HCT116 (cell line): ENCODE measurements around the gene SPACA4. TPM values are rescaled to one million over a fixed set of nuclear protein-coding genes. Genes with fewer than 3 reads are reported as not detected.

Experiments used
- ATAC-seq: fragments of 200-7000 bp; cut with Tn5 transposase; 2 replicates; pipeline ENCODE4 v1.9.1; 2020; ENCODE audit warnings: mild to moderate bottlenecking, moderate library complexity
- BruUV-seq: library from RNA; stranded (reverse); fragments of 400-500 nt; replicated peaks from 2 replicates; lab custom pipeline; 2021; lab: Mats Ljungman, UMichigan
- CTCF ChIA-PET: fragments of 300-600 bp; sonication (Branson Sonifier 250); formaldehyde crosslinking; loops from one replicate; lab custom pipeline; 2021; ENCODE audit warnings: antibody characterized with exemption; lab: Charles Lee
- POLR2A ChIA-PET: fragments of 300-600, 350-600 bp; sonication (Branson Sonifier 250); formaldehyde crosslinking; loops from one replicate; lab custom pipeline; 2021; ENCODE audit warnings: antibody characterized with exemption; lab: Charles Lee
- RAD21 ChIA-PET, 2 experiments: fragments of 300-600 bp; sonication (Branson Sonifier 250); formaldehyde crosslinking; loops; one replicate each; lab custom pipeline; 2023; ENCODE audit warnings: low total read pairs in 2 of 2; ENCODE audit not compliant: uncharacterized antibody in 2 of 2, unreplicated experiment in 2 of 2, low non-redundant PET in 1 of 2; lab: Charles Lee
- DNase-seq: peaks from one replicate; pipeline ENCODE4 v3.0.0-alpha.2; 2010; ENCODE audit warnings: low read depth, low spot score
- H2AFZ ChIP-seq: fragments of 200-600 bp; shearing (Covaris generic), sonication (generic); 2 replicates; pipeline ENCODE4 v1.6.1; 2017; ENCODE audit warnings: low read depth, mixed run types, mixed read lengths, antibody characterized with exemption, low read length; ENCODE audit not compliant: poor library complexity, severe bottlenecking
- H3K27ac ChIP-seq: 2 replicates; pipeline ENCODE4 v1.5.1; 2012; ENCODE audit warnings: low read depth, low read length
- H3K27me3 ChIP-seq: fragments of 200-600 bp; sonication (generic); 2 replicates; pipeline ENCODE4 v1.6.1; 2016; ENCODE audit warnings: mixed run types, low read length, mixed read lengths; ENCODE audit not compliant: insufficient read depth
- H3K36me3 ChIP-seq, 2 experiments: fragments of 200-500 bp in 1 of 2; fragments of 200-600 bp in 1 of 2; sonication (Bioruptor generic) in 1 of 2; sonication (generic) in 1 of 2; 2 replicates each; pipeline versions ENCODE4 v1.5.1 to v1.6.1; 2014 to 2016; ENCODE audit warnings: low read length in 2 of 2, inconsistent platforms in 1 of 2, mixed read lengths in 1 of 2, mixed run types in 1 of 2; ENCODE audit not compliant: insufficient read depth in 2 of 2, control insufficient read depth in 1 of 2
- H3K4me1 ChIP-seq, 2 experiments: fragments of 200-600 bp in 1 of 2; sonication (generic) in 1 of 2; 2 replicates each; pipeline versions ENCODE4 v1.5.1 to v1.6.1; 2012 to 2017; ENCODE audit warnings: low read length in 2 of 2, inconsistent platforms in 1 of 2, mild to moderate bottlenecking in 1 of 2, mixed read lengths in 1 of 2, mixed run types in 1 of 2, moderate library complexity in 1 of 2; ENCODE audit not compliant: insufficient read depth in 2 of 2, control insufficient read depth in 1 of 2
- H3K4me2 ChIP-seq: fragments of 200-600 bp; sonication (generic); 2 replicates; pipeline ENCODE4 v1.6.1; 2017; ENCODE audit warnings: mixed run types, low read length, mixed read lengths
- H3K4me3 ChIP-seq, 2 experiments: fragments of 200-600 bp in 1 of 2; sonication (generic) in 1 of 2; replicated peaks in 1 of 2; 2 replicates each; pipeline ENCODE4 v1.5.1; 2011 to 2016; ENCODE audit warnings: low read length in 2 of 2, control low read depth in 1 of 2, low read depth in 1 of 2, mild to moderate bottlenecking in 1 of 2, mixed read lengths in 1 of 2, mixed run types in 1 of 2
- H3K79me2 ChIP-seq: fragments of 200-600 bp; sonication (generic); 2 replicates; pipeline ENCODE4 v1.6.1; 2017; ENCODE audit warnings: mild to moderate bottlenecking, mixed run types, low read length, moderate library complexity, mixed read lengths; ENCODE audit not compliant: insufficient read depth
- H3K9ac ChIP-seq: fragments of 200-600 bp; sonication (generic); 2 replicates; pipeline ENCODE4 v1.6.1; 2016; ENCODE audit warnings: low read length, mixed read lengths
- H3K9me2 ChIP-seq: fragments of 200-600 bp; sonication (generic), shearing (Covaris generic); 2 replicates; pipeline ENCODE4 v1.6.1; 2017; ENCODE audit warnings: mixed run types, mild to moderate bottlenecking, moderate library complexity; ENCODE audit not compliant: insufficient read depth
- H3K9me3 ChIP-seq, 2 experiments: fragments of 200-500 bp in 1 of 2; fragments of 200-600 bp in 1 of 2; sonication (Bioruptor generic) in 1 of 2; sonication (generic) in 1 of 2; 2 replicates each; pipeline ENCODE4 v1.6.1; 2014 to 2017; ENCODE audit warnings: low read length in 2 of 2, mixed read lengths in 2 of 2, inconsistent platforms in 1 of 2, low read depth in 1 of 2, mild to moderate bottlenecking in 1 of 2, mixed run types in 1 of 2, moderate library complexity in 1 of 2; ENCODE audit not compliant: control insufficient read depth in 1 of 2, insufficient read depth in 1 of 2
- H4K20me1 ChIP-seq: fragments of 200-600 bp; sonication (generic), shearing (Covaris generic); 2 replicates; pipeline ENCODE4 v1.6.1; 2017; ENCODE audit warnings: mixed run types, mild to moderate bottlenecking, moderate library complexity; ENCODE audit not compliant: insufficient read depth
- EGR1 ChIP-seq: IDR thresholded peaks from 2 replicates; pipeline ENCODE4 v1.6.1; 2012; ENCODE audit warnings: low read depth
- ELF1 ChIP-seq: IDR thresholded peaks from 2 replicates; pipeline ENCODE4 v1.6.1; 2012; ENCODE audit warnings: low read depth, borderline replicate concordance
- EZH2 ChIP-seq: fragments of 200-600 bp; sonication (generic); IDR thresholded peaks from 2 replicates; pipeline ENCODE4 v1.6.1; 2017; ENCODE audit warnings: antibody characterized with exemption, mixed run types
- POLR2AphosphoS5 ChIP-seq: IDR thresholded peaks from 2 replicates; pipeline ENCODE4 v1.6.1; 2011; ENCODE audit warnings: mild to moderate bottlenecking, low read depth, low read length, moderate library complexity
- REST ChIP-seq: IDR thresholded peaks from 2 replicates; pipeline ENCODE4 v1.6.1; 2012; ENCODE audit warnings: low read depth
- intact Hi-C: fragments of 100-400 bp; cut with micrococcal nuclease; formaldehyde crosslinking; loops from 2 replicates; pipeline ENCODE4 v1.10.0; 2022
- total RNA-seq: library from RNA; stranded (reverse); gene quantifications from one replicate; pipeline ENCODE4 v1.2.1, GENCODE V29; 2021; ENCODE audit not compliant: unreplicated experiment
- TF ChIP-seq, protein P1 (sequence below): IDR thresholded peaks from 2 replicates; pipeline ENCODE4 v1.6.1; 2012

SPACA4 gene
- total RNA-seq, 1 experiment from 2014 or later: not detected

DNA sequence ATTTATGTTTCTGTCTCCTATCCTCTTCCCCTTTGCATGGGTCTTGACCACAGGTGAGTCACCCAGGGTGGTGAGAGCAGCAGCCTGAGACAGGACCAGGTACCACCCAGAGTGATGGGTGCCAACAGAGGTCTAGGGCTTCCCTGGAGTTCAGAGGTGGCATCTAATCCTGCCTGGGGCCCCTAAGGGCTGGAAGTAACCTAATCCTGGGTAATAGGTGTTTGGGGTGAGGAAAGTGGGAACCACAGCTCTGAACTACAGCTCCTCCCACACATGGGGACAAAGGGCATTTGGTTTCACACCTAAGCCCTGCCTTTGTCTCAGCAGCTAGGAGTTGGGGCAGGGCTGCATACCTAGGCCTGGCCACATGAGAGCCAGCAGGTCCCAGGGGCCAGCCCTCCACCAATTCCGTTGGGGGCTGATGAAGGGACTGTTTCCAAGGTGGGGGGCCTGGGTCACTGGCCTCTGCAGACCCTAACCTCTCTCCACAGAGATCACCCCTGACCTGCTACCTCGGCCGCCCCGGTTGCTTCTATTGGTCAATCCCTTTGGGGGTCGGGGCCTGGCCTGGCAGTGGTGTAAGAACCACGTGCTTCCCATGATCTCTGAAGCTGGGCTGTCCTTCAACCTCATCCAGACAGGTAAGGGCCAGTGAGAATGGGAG lies 20.8 kb downstream of the SPACA4 start (continued):
- TF ChIP-seq POLR2AphosphoS5 (no peak; the same call in 1 of the 2 replicates), ELF1 (no peak), EGR1 (no peak), REST (no peak)
- TF ChIP-seq, protein P1, sequence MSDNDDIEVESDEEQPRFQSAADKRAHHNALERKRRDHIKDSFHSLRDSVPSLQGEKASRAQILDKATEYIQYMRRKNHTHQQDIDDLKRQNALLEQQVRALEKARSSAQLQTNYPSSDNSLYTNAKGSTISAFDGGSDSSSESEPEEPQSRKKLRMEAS: no peak

GRCh38 chr19:48627865-48628314 lies 21.3 kb downstream of the SPACA4 start:
- Histone ChIP-seq H3K4me2 (no peak overlapping the region; the same call in 1 of the 2 replicates), H3K27ac (peak overlapping the region; percentile 57), H2AFZ (no peak overlapping the region), H3K36me3 (peaks cover 2 to 13% of the 10 kb centered on the region in 2 experiments; a peak in 1 of 4 replicates), H4K20me1 (no peaks in the 10 kb centered on the region), H3K27me3 (no peaks in the 10 kb centered on the region), H3K9me3 (no peaks in the 10 kb centered on the region), H3K9ac (no peak overlapping the region), H3K79me2 (peaks cover 12% of the 10 kb centered on the region; the same call in 1 of the 2 replicates), H3K9me2 (no peaks in the 10 kb centered on the region), H3K4me3 (no peak overlapping the region), H3K4me1 (peaks cover 37 to 54% of the 10 kb centered on the region in 2 experiments)
- no peak for DNase-seq
- POLR2A ChIA-PET: interaction anchor here (1.8 kb wide), 1 partner anchor 8 kb away, joined by 8 read pairs; the partner anchor contains the start of gene SPHK2
- intact Hi-C loops: no loop called here
- CTCF ChIA-PET: interaction anchor here (1.2 kb wide), 1 partner anchor 9 kb away, joined by 3 read pairs; the partner anchor contains the start of genes RPL18 and SPHK2
- no peak for ATAC-seq
- no TSS peak for BruUV-seq
- TF ChIP-seq EZH2: no peak
- TF ChIP-seq POLR2AphosphoS5: 0 out of 2 replicates have a peak, but pooled peaks have one; percentile 27
- RAD21 ChIA-PET: no interaction called here
